GM12878 (cell line): ENCODE data around the gene HMHB1. TPM values are rescaled to one million over a fixed set of nuclear protein-coding genes. Genes with fewer than 3 reads are reported as not detected.

Source experiments
- ATAC-seq: fragments of 200-7000 bp; cut with Tn5 transposase; 3 replicates; pipeline ENCODE4 v1.9.1; 2020; ENCODE audit warnings: mild to moderate bottlenecking, moderate library complexity
- BruUV-seq: library from RNA; stranded (reverse); fragments of 400-500 nt; replicated peaks from 2 replicates; lab custom pipeline; 2021; lab: Mats Ljungman, UMichigan
- CTCF ChIA-PET: fragments of 300-600 bp; sonication (Branson Sonifier 250); formaldehyde crosslinking; extraction: SDS; loops from one replicate; lab custom pipeline; 2021; ENCODE audit warnings: inconsistent platforms; lab: Yijun Ruan, JAX
- POLR2A ChIA-PET: fragments of 350-600 bp; formaldehyde crosslinking; extraction: SDS; loops from one replicate; lab custom pipeline; 2021; ENCODE audit warnings: inconsistent platforms; lab: Charles Lee
- RAD21 ChIA-PET: fragments of 300-600 bp; sonication (Branson Sonifier 250); formaldehyde crosslinking; loops from one replicate; lab custom pipeline; 2023; ENCODE audit warnings: antibody characterized with exemption; ENCODE audit not compliant: unreplicated experiment; lab: Charles Lee
- SMC1A ChIA-PET: fragments of 300-600 bp; sonication (Branson Sonifier 250); formaldehyde crosslinking; loops from one replicate; lab custom pipeline; 2023; ENCODE audit not compliant: unreplicated experiment, uncharacterized antibody; lab: Charles Lee
- DNase-seq: peaks from one replicate; pipeline ENCODE4 v3.0.0-alpha.2; 2011; ENCODE audit warnings: low read depth, low spot score
- FAIRE-seq: peaks from 3 replicates; lab custom pipeline; 2011; peaks lifted over from hg19 to GRCh38; lab: Jason Lieb, UNC
- H2AFZ ChIP-seq: 2 replicates; pipeline ENCODE4 v1.6.0; 2011; ENCODE audit warnings: low read depth, low read length, control low read depth; ENCODE audit not compliant: control insufficient read depth
- H3K27ac ChIP-seq: 2 replicates; pipeline ENCODE4 v1.5.1; 2011; ENCODE audit warnings: control low read depth; ENCODE audit not compliant: control insufficient read depth, insufficient read depth
- H3K27me3 ChIP-seq, 2 experiments: replicated peaks in 1 of 2; 2 replicates each; pipeline versions ENCODE4 v1.6.0 to v1.6.1; 2011; ENCODE audit warnings: low read length in 1 of 2; ENCODE audit not compliant: control insufficient read depth in 2 of 2, insufficient read depth in 2 of 2
- H3K36me3 ChIP-seq, 2 experiments: 2 replicates each; pipeline ENCODE4 v1.5.1; 2011; ENCODE audit warnings: low read length in 1 of 2; ENCODE audit not compliant: control insufficient read depth in 2 of 2, insufficient read depth in 2 of 2
- H3K4me1 ChIP-seq: 2 replicates; pipeline ENCODE4 v1.6.1; 2011; ENCODE audit warnings: mild to moderate bottlenecking, low read length, moderate library complexity, mixed read lengths; ENCODE audit not compliant: control insufficient read depth, insufficient read depth
- H3K4me2 ChIP-seq: 2 replicates; pipeline ENCODE4 v1.6.0; 2011; ENCODE audit warnings: control low read depth; ENCODE audit not compliant: control insufficient read depth, insufficient read depth
- H3K4me3 ChIP-seq: fragments of 200-600 bp; sonication (generic); 2 replicates; pipeline ENCODE4 v1.5.1; 2016
- H3K79me2 ChIP-seq: 2 replicates; pipeline ENCODE4 v1.6.0; 2011; ENCODE audit warnings: low read length; ENCODE audit not compliant: control insufficient read depth, insufficient read depth
- H3K9ac ChIP-seq: 2 replicates; pipeline ENCODE4 v1.8.0; 2011; ENCODE audit warnings: low read length, control low read depth, mixed read lengths; ENCODE audit not compliant: control insufficient read depth, insufficient read depth
- H3K9me3 ChIP-seq: replicated peaks from 3 replicates; pipeline ENCODE4 v1.5.1; 2011; ENCODE audit warnings: mild to moderate bottlenecking, low read length; ENCODE audit not compliant: control insufficient read depth, insufficient read depth
- H4K20me1 ChIP-seq: 2 replicates; pipeline ENCODE4 v1.6.0; 2011; ENCODE audit not compliant: control insufficient read depth, insufficient read depth
- CHD1 ChIP-seq: IDR thresholded peaks from 2 replicates; pipeline ENCODE4 v1.6.1; 2012; ENCODE audit warnings: low read depth, low read length, improper control_type of control experiment
- ETV6 ChIP-seq, 2 experiments: fragments of 450-650 bp in 1 of 2; IDR thresholded peaks in 1 of 2; conservative IDR thresholded peaks in 1 of 2; 2 replicates each; pipeline ENCODE4 v1.6.1; 2014; ENCODE audit warnings: antibody characterized with exemption in 1 of 2, borderline replicate concordance in 1 of 2, low read depth in 1 of 2, mild to moderate bottlenecking in 1 of 2, moderate library complexity in 1 of 2
- HDAC6 ChIP-seq: fragments of 200-600 bp; sonication (generic); IDR thresholded peaks from one replicate; pipeline ENCODE4 v1.8.0; 2017; ENCODE audit warnings: antibody characterized with exemption; ENCODE audit not compliant: unreplicated experiment
- NR2C1 ChIP-seq: fragments of 450-650 bp; IDR thresholded peaks from 2 replicates; pipeline ENCODE4 v1.6.1; 2017; ENCODE audit warnings: antibody characterized with exemption, mild to moderate bottlenecking, moderate library complexity
- POU2F2 ChIP-seq: IDR thresholded peaks from 3 replicates; pipeline ENCODE4 v1.6.1; 2011; ENCODE audit warnings: low read depth, mild to moderate bottlenecking, low read length, borderline replicate concordance
- SREBF2 ChIP-seq: IDR thresholded peaks from 2 replicates; pipeline ENCODE4 v1.6.1; 2012; ENCODE audit warnings: mild to moderate bottlenecking, low read length
- STAT1 ChIP-seq: fragments of 450-650 bp; conservative IDR thresholded peaks from 2 replicates; pipeline ENCODE4 v1.6.1; 2014; ENCODE audit warnings: antibody characterized with exemption, mild to moderate bottlenecking
- USF2 ChIP-seq: IDR thresholded peaks from 2 replicates; pipeline ENCODE4 v1.6.1; 2011; ENCODE audit warnings: low read depth, low read length, improper control_type of control experiment, borderline replicate concordance
- ZBTB40 ChIP-seq: fragments of 450-650 bp; IDR thresholded peaks from 2 replicates; pipeline ENCODE4 v1.6.1; 2016; ENCODE audit warnings: mild to moderate bottlenecking, moderate library complexity, borderline replicate concordance
- ZNF207 ChIP-seq: fragments of 450-650 bp; IDR thresholded peaks from 2 replicates; pipeline ENCODE4 v1.6.1; 2014; ENCODE audit warnings: antibody characterized with exemption, mild to moderate bottlenecking, borderline replicate concordance
- WGBS: methylation state at CpG from one replicate; pipeline ENCODE4 v1.1.6; 2016; ENCODE audit warnings: low lambda C conversion rate; ENCODE audit not compliant: insufficient replicate concordance, insufficient coverage; ENCODE audit errors: missing lambda C conversion rate; 5-methylcytosine and 5-hydroxymethylcytosine counted together
- in situ Hi-C: fragments of 300-500 bp; cut with MboI; formaldehyde crosslinking; loops from 9 replicates; pipeline ENCODE4 v1.14.3; 2018; ENCODE audit warnings: mixed read lengths
- intact Hi-C: fragments of 100-400 bp; cut with micrococcal nuclease; formaldehyde crosslinking; loops from one replicate; pipeline ENCODE4 v1.14.2; 2022; ENCODE audit not compliant: unreplicated experiment
- polyA plus RNA-seq, 11 experiments: library from polyadenylated mRNA; depleted of rRNA in 4 of 11; unstranded in 6 of 11; stranded (reverse) in 5 of 11; fragments of >200 nt; fragmentation: Nextera tagmentation in 4 of 11; fragmentation: Illumina TruSeq in 1 of 11; extraction: Ambion mirVana in 4 of 11; extraction: Trizol in 1 of 11; gene quantifications; 1 replicate in 1 of 11; 2 replicates in 10 of 11; pipeline versions ENCODE4 v1.2.1 to v1.2.3, GENCODE V29; 2011 to 2016; ENCODE audit warnings: inconsistent platforms in 2 of 11, missing spikeins in 2 of 11, low read depth in 1 of 11
- total RNA-seq, 4 experiments: library from RNA; depleted of rRNA in 3 of 4; stranded (reverse); fragments of >200 nt in 3 of 4; fragmentation: Illumina TruSeq in 1 of 4; extraction: Trizol in 1 of 4; gene quantifications; 2 replicates each; pipeline versions ENCODE4 v1.2.1 to v1.2.3, GENCODE V29; 2013 to 2021
- TF ChIP-seq, protein P1 (sequence below): fragments of 450-650 bp; IDR thresholded peaks from 2 replicates; pipeline ENCODE4 v1.6.1; 2017; ENCODE audit warnings: mild to moderate bottlenecking, moderate library complexity
- TF ChIP-seq, protein P2 (sequence below): fragments of 450-650 bp; IDR thresholded peaks from 2 replicates; pipeline ENCODE4 v1.6.1; 2017; ENCODE audit warnings: mild to moderate bottlenecking, low read depth, inconsistent platforms; ENCODE audit not compliant: poor library complexity, severe bottlenecking

The HMHB1 gene
- total and polyA plus RNA-seq, 10 of the 15 experiments (the other 5 are each of a cell fraction or from before 2014, with no cell fraction given) = 0.45 to 20.3 (median 4.6) TPM

DNA sequence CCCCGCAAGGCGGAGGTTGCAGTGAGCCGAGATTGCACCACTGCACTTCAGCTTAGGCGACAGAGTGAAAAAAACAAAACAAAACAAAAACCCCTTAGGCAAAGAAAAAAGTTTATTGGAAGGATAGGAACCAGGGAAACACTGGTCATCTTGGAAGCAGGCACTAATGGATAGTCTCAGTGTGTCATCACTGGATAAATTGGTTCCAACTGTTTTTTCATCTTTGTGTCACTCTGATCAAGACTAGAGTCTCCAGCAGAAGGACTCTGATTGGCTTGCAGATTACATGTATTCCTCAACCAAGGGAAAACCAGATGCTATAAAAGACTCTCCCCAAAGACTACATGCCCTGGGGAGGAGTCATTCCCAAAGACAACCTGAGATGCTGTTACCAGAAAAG, 35.0 kb upstream of the HMHB1 start:
- Histone ChIP-seq H3K36me3 (no peaks in the 10 kb centered on the region), H3K9ac (no peak overlapping the region), H4K20me1 (no peaks in the 10 kb centered on the region), H3K27ac (no peak overlapping the region), H3K4me1 (no peaks in the 10 kb centered on the region), H3K9me3 (no peaks in the 10 kb centered on the region; the same call in 2 of the 3 replicates), H3K4me3 (no peak overlapping the region), H3K79me2 (no peaks in the 10 kb centered on the region), H3K27me3 (no peaks in the 10 kb centered on the region), H2AFZ (no peak overlapping the region), H3K4me2 (no peak overlapping the region)
- POLR2A ChIA-PET = no interaction called here
- TF ChIP-seq, protein P1, sequence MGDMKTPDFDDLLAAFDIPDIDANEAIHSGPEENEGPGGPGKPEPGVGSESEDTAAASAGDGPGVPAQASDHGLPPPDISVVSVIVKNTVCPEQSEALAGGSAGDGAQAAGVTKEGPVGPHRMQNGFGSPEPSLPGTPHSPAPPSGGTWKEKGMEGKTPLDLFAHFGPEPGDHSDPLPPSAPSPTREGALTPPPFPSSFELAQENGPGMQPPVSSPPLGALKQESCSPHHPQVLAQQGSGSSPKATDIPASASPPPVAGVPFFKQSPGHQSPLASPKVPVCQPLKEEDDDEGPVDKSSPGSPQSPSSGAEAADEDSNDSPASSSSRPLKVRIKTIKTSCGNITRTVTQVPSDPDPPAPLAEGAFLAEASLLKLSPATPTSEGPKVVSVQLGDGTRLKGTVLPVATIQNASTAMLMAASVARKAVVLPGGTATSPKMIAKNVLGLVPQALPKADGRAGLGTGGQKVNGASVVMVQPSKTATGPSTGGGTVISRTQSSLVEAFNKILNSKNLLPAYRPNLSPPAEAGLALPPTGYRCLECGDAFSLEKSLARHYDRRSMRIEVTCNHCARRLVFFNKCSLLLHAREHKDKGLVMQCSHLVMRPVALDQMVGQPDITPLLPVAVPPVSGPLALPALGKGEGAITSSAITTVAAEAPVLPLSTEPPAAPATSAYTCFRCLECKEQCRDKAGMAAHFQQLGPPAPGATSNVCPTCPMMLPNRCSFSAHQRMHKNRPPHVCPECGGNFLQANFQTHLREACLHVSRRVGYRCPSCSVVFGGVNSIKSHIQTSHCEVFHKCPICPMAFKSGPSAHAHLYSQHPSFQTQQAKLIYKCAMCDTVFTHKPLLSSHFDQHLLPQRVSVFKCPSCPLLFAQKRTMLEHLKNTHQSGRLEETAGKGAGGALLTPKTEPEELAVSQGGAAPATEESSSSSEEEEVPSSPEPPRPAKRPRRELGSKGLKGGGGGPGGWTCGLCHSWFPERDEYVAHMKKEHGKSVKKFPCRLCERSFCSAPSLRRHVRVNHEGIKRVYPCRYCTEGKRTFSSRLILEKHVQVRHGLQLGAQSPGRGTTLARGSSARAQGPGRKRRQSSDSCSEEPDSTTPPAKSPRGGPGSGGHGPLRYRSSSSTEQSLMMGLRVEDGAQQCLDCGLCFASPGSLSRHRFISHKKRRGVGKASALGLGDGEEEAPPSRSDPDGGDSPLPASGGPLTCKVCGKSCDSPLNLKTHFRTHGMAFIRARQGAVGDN = no peak
- no peak for TF ChIP-seq ZBTB40
- TF ChIP-seq CHD1 = no peak
- TF ChIP-seq POU2F2 = no peak
- no peak for TF ChIP-seq NR2C1
- TF ChIP-seq USF2 = no peak
- TF ChIP-seq, protein P2, sequence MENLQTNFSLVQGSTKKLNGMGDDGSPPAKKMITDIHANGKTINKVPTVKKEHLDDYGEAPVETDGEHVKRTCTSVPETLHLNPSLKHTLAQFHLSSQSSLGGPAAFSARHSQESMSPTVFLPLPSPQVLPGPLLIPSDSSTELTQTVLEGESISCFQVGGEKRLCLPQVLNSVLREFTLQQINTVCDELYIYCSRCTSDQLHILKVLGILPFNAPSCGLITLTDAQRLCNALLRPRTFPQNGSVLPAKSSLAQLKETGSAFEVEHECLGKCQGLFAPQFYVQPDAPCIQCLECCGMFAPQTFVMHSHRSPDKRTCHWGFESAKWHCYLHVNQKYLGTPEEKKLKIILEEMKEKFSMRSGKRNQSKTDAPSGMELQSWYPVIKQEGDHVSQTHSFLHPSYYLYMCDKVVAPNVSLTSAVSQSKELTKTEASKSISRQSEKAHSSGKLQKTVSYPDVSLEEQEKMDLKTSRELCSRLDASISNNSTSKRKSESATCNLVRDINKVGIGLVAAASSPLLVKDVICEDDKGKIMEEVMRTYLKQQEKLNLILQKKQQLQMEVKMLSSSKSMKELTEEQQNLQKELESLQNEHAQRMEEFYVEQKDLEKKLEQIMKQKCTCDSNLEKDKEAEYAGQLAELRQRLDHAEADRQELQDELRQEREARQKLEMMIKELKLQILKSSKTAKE = no peak
- no peak for TF ChIP-seq STAT1
- no peak for TF ChIP-seq SREBF2
- no peak for TF ChIP-seq ZNF207
- TF ChIP-seq HDAC6 = no peak
- no peak for TF ChIP-seq ETV6 (conservative IDR thresholded peaks at IDR 0.05 in 1 of 2, IDR thresholded peaks at IDR 0.05 in 1 of 2; ENCODE audit: borderline replicate concordance in 1 of 2, low read depth in 1 of 2)
- BruUV-seq = no TSS peak
- WGBS = 97% methylated on average over 4 of the region's 4 CpGs
- in situ Hi-C loops (no loop called here), intact Hi-C loops (no loop called here)
- SMC1A ChIA-PET = no interaction called here
- no peak for DNase-seq
- RAD21 ChIA-PET = no interaction called here
- CTCF ChIA-PET = interaction anchor here (0.6 to 1.1 kb wide), 2 partner anchors 9 to 20 kb away, joined by 3 read pairs; no protein-coding TSS in a partner anchor
- no peak for ATAC-seq
- FAIRE-seq = no peak
